ENCODE measurements around the gene BAZ1A.

Gene BAZ1A, protein sequence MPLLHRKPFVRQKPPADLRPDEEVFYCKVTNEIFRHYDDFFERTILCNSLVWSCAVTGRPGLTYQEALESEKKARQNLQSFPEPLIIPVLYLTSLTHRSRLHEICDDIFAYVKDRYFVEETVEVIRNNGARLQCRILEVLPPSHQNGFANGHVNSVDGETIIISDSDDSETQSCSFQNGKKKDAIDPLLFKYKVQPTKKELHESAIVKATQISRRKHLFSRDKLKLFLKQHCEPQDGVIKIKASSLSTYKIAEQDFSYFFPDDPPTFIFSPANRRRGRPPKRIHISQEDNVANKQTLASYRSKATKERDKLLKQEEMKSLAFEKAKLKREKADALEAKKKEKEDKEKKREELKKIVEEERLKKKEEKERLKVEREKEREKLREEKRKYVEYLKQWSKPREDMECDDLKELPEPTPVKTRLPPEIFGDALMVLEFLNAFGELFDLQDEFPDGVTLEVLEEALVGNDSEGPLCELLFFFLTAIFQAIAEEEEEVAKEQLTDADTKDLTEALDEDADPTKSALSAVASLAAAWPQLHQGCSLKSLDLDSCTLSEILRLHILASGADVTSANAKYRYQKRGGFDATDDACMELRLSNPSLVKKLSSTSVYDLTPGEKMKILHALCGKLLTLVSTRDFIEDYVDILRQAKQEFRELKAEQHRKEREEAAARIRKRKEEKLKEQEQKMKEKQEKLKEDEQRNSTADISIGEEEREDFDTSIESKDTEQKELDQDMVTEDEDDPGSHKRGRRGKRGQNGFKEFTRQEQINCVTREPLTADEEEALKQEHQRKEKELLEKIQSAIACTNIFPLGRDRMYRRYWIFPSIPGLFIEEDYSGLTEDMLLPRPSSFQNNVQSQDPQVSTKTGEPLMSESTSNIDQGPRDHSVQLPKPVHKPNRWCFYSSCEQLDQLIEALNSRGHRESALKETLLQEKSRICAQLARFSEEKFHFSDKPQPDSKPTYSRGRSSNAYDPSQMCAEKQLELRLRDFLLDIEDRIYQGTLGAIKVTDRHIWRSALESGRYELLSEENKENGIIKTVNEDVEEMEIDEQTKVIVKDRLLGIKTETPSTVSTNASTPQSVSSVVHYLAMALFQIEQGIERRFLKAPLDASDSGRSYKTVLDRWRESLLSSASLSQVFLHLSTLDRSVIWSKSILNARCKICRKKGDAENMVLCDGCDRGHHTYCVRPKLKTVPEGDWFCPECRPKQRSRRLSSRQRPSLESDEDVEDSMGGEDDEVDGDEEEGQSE (N-terminal part only)

GRCh38 chr14:34875031-34875922, at the start of gene BAZ1A:
TSS of gene BAZ1A (minus strand) at chr14:34875360. CDS start at chr14:34874604, 756 bp downstream.
- peak within 1 kb of the TSS; percentile 66 for H3K4me3 ChIP-seq (ENCODE audit: low read depth, low read length)

DNA sequence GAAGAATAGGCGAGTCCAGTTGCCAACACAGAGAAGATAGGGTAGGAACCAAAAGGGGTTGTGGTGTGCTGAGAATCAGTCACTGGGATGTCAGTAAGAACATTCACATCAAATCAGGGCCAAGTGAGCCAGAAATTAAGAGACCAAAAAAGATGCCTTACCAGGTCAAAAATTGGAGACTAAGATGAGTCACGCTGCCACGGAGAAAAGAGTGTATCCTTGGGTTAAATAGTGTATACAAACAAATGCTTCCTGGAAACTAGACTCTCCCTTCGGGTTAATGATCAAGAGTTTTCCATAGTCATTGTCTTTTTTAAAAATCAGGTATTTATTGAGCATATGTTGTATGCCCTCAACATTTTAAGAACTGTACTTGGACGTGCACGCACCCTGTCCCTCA, 45.2 kb upstream of the BAZ1A start:
- no peak overlapping the region for H3K4me3 ChIP-seq (ENCODE audit: low read depth, low read length)

GRCh38 chr14:34913619-34914018, 38.5 kb upstream of the BAZ1A start:
- H3K4me3 ChIP-seq (ENCODE audit: low read depth, low read length): no peak overlapping the region

DNA sequence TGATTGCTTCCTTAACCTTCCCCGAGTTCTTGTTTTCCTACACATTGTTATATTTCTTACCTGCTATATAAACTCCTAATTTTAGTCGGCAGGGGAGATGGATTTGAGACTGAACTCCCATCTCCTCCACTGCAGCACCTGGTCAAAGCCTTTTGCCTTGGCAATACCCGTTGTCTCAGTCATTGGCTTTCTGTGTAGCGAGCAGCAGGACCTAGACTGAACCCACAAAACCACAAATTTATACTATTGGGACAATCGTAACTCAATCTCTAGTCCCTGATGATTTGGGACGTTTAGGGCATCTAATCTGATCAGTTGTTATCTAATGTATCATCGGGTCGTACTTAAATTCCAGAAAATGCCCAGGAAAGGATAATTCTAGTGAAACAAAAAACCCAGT, 37.8 kb upstream of the BAZ1A start:
- H3K4me3 ChIP-seq (ENCODE audit: low read depth, low read length): no peak overlapping the region

GRCh38 chr14:34912182-34912581, 37.0 kb upstream of the BAZ1A start:
- no peak overlapping the region for H3K4me3 ChIP-seq (ENCODE audit: low read depth, low read length)

GRCh38 chr14:34911209-34912150, 36.3 kb upstream of the BAZ1A start:
- no peak overlapping the region for H3K4me3 ChIP-seq (ENCODE audit: low read depth, low read length)

GRCh38 chr14:34906287-34906686, 31.1 kb upstream of the BAZ1A start:
- no peak overlapping the region for H3K4me3 ChIP-seq (ENCODE audit: low read depth, low read length)

DNA sequence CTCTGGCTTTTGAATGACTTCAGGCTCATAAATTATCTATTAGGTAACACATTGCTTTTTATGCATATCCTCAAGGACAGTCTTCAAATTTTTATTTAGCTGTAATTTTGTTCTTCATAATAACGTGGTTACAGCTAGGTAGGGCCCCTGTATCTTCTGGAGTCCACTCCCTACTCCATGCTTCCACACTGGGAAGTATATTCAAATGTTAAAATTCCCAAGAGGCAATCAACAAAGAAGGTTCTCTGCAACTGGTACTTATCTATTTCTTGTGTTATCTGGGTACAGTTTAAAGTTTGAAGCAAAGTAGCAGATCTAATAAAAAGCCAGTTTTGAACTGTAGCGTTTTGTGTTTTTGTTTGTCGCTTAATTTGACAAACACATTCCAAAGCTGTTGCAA, 20.1 kb upstream of the BAZ1A start:
- H3K4me3 ChIP-seq (ENCODE audit: low read depth, low read length): no peak overlapping the region

DNA sequence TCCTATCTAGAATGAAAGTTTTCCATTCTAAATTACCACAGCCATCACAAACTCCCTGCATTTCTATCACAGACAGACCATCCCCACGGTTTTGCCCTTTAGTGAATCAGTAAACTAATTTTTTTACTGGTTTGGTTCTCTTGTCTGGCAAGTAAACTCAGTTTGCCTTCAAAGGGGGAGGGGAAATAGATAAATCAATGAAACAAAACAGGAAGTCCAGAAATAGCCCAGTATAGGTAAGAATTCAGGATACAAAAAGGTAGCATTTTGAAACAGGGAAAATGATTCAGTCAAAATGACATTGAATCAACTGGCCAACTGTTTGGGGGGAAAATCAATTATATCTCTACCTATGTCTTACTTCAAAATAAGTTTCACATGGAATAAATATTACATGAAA, 15.8 kb upstream of the BAZ1A start:
- H3K4me3 ChIP-seq (ENCODE audit: low read depth, low read length): no peak overlapping the region

DNA sequence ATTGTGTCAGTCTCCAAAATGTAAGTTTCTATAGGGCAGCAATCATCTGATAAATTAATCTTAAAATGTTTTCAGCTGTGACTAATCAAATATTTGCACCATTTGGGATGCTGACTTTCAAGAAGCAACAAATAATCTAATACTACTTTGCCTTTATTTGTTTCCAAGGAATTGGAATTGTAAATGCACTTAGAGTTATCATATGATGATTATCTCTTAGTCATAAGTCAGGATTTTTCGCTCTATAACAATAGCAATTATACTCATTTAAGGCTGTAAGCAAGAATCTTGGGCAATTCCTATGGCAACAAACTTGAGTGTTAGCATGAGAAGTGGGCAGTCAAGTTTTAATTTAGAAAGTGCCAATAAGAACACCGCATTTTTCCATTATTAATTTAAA, 13.0 kb upstream of the BAZ1A start:
- no peak overlapping the region for H3K4me3 ChIP-seq (ENCODE audit: low read depth, low read length)

GRCh38 chr14:34883954-34884353, 8.8 kb upstream of the BAZ1A start:
- H3K4me3 ChIP-seq (ENCODE audit: low read depth, low read length): no peak overlapping the region

GRCh38 chr14:34874386-34875030, 652 bp downstream of the BAZ1A start:
- H3K4me3 ChIP-seq (ENCODE audit: low read depth, low read length): peak overlapping the region; percentile 66

DNA sequence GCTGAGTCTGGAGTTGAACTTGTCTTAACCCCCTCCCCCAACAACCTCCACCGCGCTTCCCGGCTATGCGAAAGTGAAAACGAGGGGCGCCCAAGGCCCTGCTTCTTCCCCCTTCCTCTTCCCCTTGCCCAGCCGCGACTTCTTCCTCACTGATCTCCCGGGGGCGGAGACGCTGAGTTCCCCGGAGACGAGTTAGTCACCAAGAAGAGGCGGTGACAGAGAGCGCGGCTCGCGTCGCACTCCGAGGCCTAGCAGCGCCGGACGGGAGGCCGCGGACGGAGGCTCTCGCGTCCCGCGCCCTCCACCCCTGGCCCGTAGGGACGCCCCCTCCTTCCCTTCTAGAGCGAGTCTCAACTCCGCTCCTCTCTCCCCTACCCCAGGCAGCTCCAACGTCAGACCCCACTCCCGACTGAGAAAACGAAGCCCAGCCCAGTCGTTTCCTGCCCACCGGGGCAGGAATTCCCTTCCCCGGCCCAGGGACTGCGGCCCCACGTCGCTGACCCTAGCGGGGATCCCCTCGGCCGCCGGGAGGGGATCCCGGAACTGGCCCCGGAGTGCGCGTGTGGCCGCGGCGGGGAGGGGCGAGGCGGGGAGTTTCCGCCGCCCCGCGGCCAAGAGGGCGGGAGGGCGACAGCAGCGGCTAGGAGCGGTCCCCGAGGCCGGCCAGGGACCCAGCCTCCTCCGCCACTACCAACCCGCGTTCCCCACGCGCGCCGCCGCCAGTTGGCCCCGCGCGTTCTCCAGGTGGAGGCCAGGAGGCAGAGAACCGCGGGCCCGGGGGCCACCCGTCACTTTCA, 1.4 kb downstream of the BAZ1A start:
- H3K4me3 ChIP-seq (ENCODE audit: low read depth, low read length): peak overlapping the region; percentile 66

- H3K4me3 ChIP-seq (ENCODE audit: low read depth, low read length): peak overlapping the region; percentile 66
Measured at GRCh38 chr14:34872822-34873588, 2.2 kb downstream of the BAZ1A start.

GRCh38 chr14:34867199-34867598, 8.0 kb downstream of the BAZ1A start:
- H3K4me3 ChIP-seq (ENCODE audit: low read depth, low read length): no peak overlapping the region

GRCh38 chr14:34865889-34866574, 9.1 kb downstream of the BAZ1A start:
- no peak overlapping the region for H3K4me3 ChIP-seq (ENCODE audit: low read depth, low read length)
